IMR-90 (cell line): ENCODE measurements around the gene LENEP. TPM values are rescaled to one million over a fixed set of nuclear protein-coding genes. Genes with fewer than 3 reads are reported as not detected.

Experiments used
- ATAC-seq: fragments of 200-7000 bp; cut with Tn5 transposase; 2 replicates; pipeline ENCODE4 v1.9.1; 2020; ENCODE audit warnings: low read depth, mild to moderate bottlenecking, moderate library complexity
- BruUV-seq: library from RNA; stranded (reverse); fragments of 400-500 nt; replicated peaks from 2 replicates; lab custom pipeline; 2021; lab: Mats Ljungman, UMichigan
- CTCF ChIA-PET: fragments of 300-600 bp; formaldehyde crosslinking; extraction: SDS; loops from one replicate; lab custom pipeline; 2021; ENCODE audit warnings: antibody characterized with exemption; lab: Yijun Ruan, JAX
- POLR2A ChIA-PET: fragments of 300-600 bp; sonication (Branson Sonifier 250); formaldehyde crosslinking; loops from one replicate; lab custom pipeline; 2022; ENCODE audit warnings: antibody characterized with exemption; ENCODE audit not compliant: unreplicated experiment; lab: Charles Lee
- DNase-seq: peaks from one replicate; pipeline ENCODE4 v3.0.0; 2013
- H2AFZ ChIP-seq: replicated peaks from 2 replicates; pipeline ENCODE3; 2013; ENCODE audit warnings: low read length, mild to moderate bottlenecking; ENCODE audit not compliant: poor library complexity
- H2AK5ac ChIP-seq: 2 replicates; pipeline ENCODE4 v1.6.1; 2013; ENCODE audit warnings: low read depth, low read length, inconsistent platforms
- H2AK9ac ChIP-seq: replicated peaks from 2 replicates; pipeline ENCODE3; 2013; ENCODE audit warnings: mild to moderate bottlenecking, low read depth, low read length, moderate library complexity; ENCODE audit not compliant: poor library complexity
- H2BK120ac ChIP-seq: 2 replicates; pipeline ENCODE4 v1.6.1; 2013; ENCODE audit warnings: low read depth, low read length, inconsistent platforms
- H2BK15ac ChIP-seq: 3 replicates; pipeline ENCODE4 v1.6.1; 2013; ENCODE audit warnings: low read depth, low read length, inconsistent platforms
- H2BK20ac ChIP-seq: 2 replicates; pipeline ENCODE4 v1.6.1; 2013; ENCODE audit warnings: low read depth, mild to moderate bottlenecking, inconsistent platforms, low read length, moderate library complexity
- H2BK5ac ChIP-seq: 2 replicates; pipeline ENCODE4 v1.6.1; 2013; ENCODE audit warnings: mild to moderate bottlenecking, low read depth, low read length, inconsistent platforms; ENCODE audit not compliant: poor library complexity, severe bottlenecking
- H3K14ac ChIP-seq: replicated peaks from 2 replicates; pipeline ENCODE4 v1.6.1; 2013; ENCODE audit warnings: low read depth, low read length, inconsistent platforms
- H3K18ac ChIP-seq: 2 replicates; pipeline ENCODE4 v1.6.1; 2013; ENCODE audit warnings: low read depth, low read length, control low read depth
- H3K23ac ChIP-seq: 2 replicates; pipeline ENCODE4 v1.6.1; 2013; ENCODE audit warnings: low read depth, low read length, inconsistent platforms
- H3K27ac ChIP-seq: 2 replicates; pipeline ENCODE4 v1.5.1; 2013; ENCODE audit warnings: mild to moderate bottlenecking, control low read depth, low read length; ENCODE audit not compliant: insufficient read depth
- H3K27me3 ChIP-seq: 2 replicates; pipeline ENCODE4 v1.6.1; 2013; ENCODE audit warnings: low read length; ENCODE audit not compliant: control insufficient read depth, insufficient read depth
- H3K36me3 ChIP-seq: 2 replicates; pipeline ENCODE4 v1.6.1; 2013; ENCODE audit warnings: low read length, mixed read lengths; ENCODE audit not compliant: control insufficient read depth, insufficient read depth
- H3K4ac ChIP-seq: 2 replicates; pipeline ENCODE4 v1.6.1; 2013; ENCODE audit warnings: low read depth, low read length, inconsistent platforms
- H3K4me1 ChIP-seq: 2 replicates; pipeline ENCODE4 v1.6.1; 2013; ENCODE audit warnings: low read length, mixed read lengths; ENCODE audit not compliant: control insufficient read depth, insufficient read depth
- H3K4me2 ChIP-seq: 2 replicates; pipeline ENCODE4 v1.6.1; 2013; ENCODE audit warnings: low read depth, mild to moderate bottlenecking, control low read depth, low read length, moderate library complexity
- H3K4me3 ChIP-seq: 2 replicates; pipeline ENCODE4 v1.5.1; 2013; ENCODE audit warnings: low read depth, mild to moderate bottlenecking, control low read depth, low read length, moderate library complexity; ENCODE audit not compliant: insufficient read depth
- H3K56ac ChIP-seq: 2 replicates; pipeline ENCODE4 v1.6.1; 2013; ENCODE audit warnings: low read length, inconsistent platforms; ENCODE audit not compliant: insufficient read depth; ENCODE audit errors: extremely low read depth
- H3K79me1 ChIP-seq, 2 experiments: 2 replicates each; pipeline ENCODE4 v1.6.1; 2013; ENCODE audit warnings: low read length in 2 of 2, inconsistent platforms in 1 of 2, low read depth in 1 of 2
- H3K9ac ChIP-seq: 2 replicates; pipeline ENCODE4 v1.6.1; 2013; ENCODE audit warnings: low read depth, low read length, control low read depth
- H3K9me1 ChIP-seq: 2 replicates; pipeline ENCODE4 v1.6.1; 2013; ENCODE audit warnings: low read length, inconsistent platforms; ENCODE audit not compliant: insufficient read depth
- H3K9me3 ChIP-seq: 2 replicates; pipeline ENCODE4 v1.6.1; 2013; ENCODE audit warnings: low read length; ENCODE audit not compliant: control insufficient read depth, insufficient read depth
- H4K20me1 ChIP-seq: 2 replicates; pipeline ENCODE4 v1.6.1; 2013; ENCODE audit warnings: low read length, inconsistent platforms; ENCODE audit not compliant: insufficient read depth
- H4K5ac ChIP-seq: 2 replicates; pipeline ENCODE4 v1.6.1; 2013; ENCODE audit warnings: mild to moderate bottlenecking, low read depth, low read length, control low read depth
- H4K8ac ChIP-seq, 2 experiments: 2 replicates each; pipeline ENCODE4 v1.6.1; 2013; ENCODE audit warnings: low read depth in 2 of 2, low read length in 2 of 2, control low read depth in 1 of 2, inconsistent platforms in 1 of 2
- H4K91ac ChIP-seq: 2 replicates; pipeline ENCODE4 v1.6.1; 2013; ENCODE audit warnings: low read depth, low read length, inconsistent platforms; ENCODE audit not compliant: insufficient read depth
- BHLHE40 ChIP-seq: fragments of 150-350 bp; IDR thresholded peaks from 2 replicates; pipeline ENCODE4 v1.6.1; 2016; ENCODE audit warnings: mild to moderate bottlenecking, low read depth, low read length
- CEBPB ChIP-seq: IDR thresholded peaks from 2 replicates; pipeline ENCODE4 v1.6.1; 2012; ENCODE audit warnings: low read depth, low read length, improper control_type of control experiment
- FOS ChIP-seq: fragments of 150-350 bp; IDR thresholded peaks from 2 replicates; pipeline ENCODE4 v1.6.1; 2016; ENCODE audit warnings: low read depth, low read length
- MAZ ChIP-seq: IDR thresholded peaks from 2 replicates; pipeline ENCODE4 v1.6.1; 2012; ENCODE audit warnings: low read depth, mild to moderate bottlenecking, low read length, improper control_type of control experiment, moderate library complexity, borderline replicate concordance
- MXI1 ChIP-seq: IDR thresholded peaks from 2 replicates; pipeline ENCODE4 v1.6.1; 2012; ENCODE audit warnings: low read depth, mild to moderate bottlenecking, low read length, moderate library complexity, borderline replicate concordance
- RAD21 ChIP-seq: IDR thresholded peaks from 2 replicates; pipeline ENCODE4 v1.6.1; 2012; ENCODE audit warnings: low read length, improper control_type of control experiment
- RCOR1 ChIP-seq: IDR thresholded peaks from 2 replicates; pipeline ENCODE4 v1.6.1; 2012; ENCODE audit warnings: mild to moderate bottlenecking, low read length, improper control_type of control experiment; ENCODE audit not compliant: insufficient replicate concordance
- RFX5 ChIP-seq: IDR thresholded peaks from 2 replicates; pipeline ENCODE4 v1.8.0; 2012; ENCODE audit warnings: low read depth, mild to moderate bottlenecking, low read length, moderate library complexity
- USF2 ChIP-seq: fragments of 150-350 bp; IDR thresholded peaks from 2 replicates; pipeline ENCODE4 v1.6.1; 2017; ENCODE audit warnings: mild to moderate bottlenecking, antibody characterized with exemption, low read length, low read depth
- WGBS, 2 experiments: methylation state at CpG; one replicate each; pipeline versions ENCODE4 v1.1.5 to v1.1.7; 2013; ENCODE audit warnings: missing lambda C conversion rate in 2 of 2; ENCODE audit not compliant: insufficient read length in 1 of 2; ENCODE audit errors: extremely low coverage in 2 of 2; 5-methylcytosine and 5-hydroxymethylcytosine counted together
- dilution Hi-C: fragments of 300-500 bp; cut with HindIII; formaldehyde crosslinking; loops from one replicate; pipeline ENCODE4 v1.14.3; 2018; ENCODE audit warnings: low sequenced_read_pairs; ENCODE audit not compliant: unreplicated experiment
- in situ Hi-C: fragments of 300-500 bp; cut with MboI; formaldehyde crosslinking; loops from 3 replicates; pipeline ENCODE4 v1.14.3; 2019; ENCODE audit warnings: low sequenced_read_pairs, inconsistent platforms, mixed read lengths
- intact Hi-C: fragments of 100-400 bp; cut with micrococcal nuclease; formaldehyde crosslinking; loops from 2 replicates; pipeline ENCODE4 v1.10.0; 2022
- polyA plus RNA-seq, 3 experiments: library from polyadenylated mRNA; depleted of rRNA; stranded (reverse); fragments of >200 nt; gene quantifications; 2 replicates each; pipeline ENCODE4 v1.2.3, GENCODE V29; 2012; ENCODE audit warnings: low replicate concordance in 1 of 3
- total RNA-seq: library from RNA; depleted of rRNA; stranded (reverse); fragments of >200 nt; gene quantifications from 2 replicates; pipeline ENCODE4 v1.2.3, GENCODE V29; 2012
- TF ChIP-seq, protein P1 (sequence below): conservative IDR thresholded peaks from 2 replicates; pipeline ENCODE4 v1.5.1; 2012; ENCODE audit warnings: mild to moderate bottlenecking, low read depth, low read length, improper control_type of control experiment
- TF ChIP-seq, protein P2 (sequence below): fragments of 150-350 bp; IDR thresholded peaks from 2 replicates; pipeline ENCODE4 v1.6.1; 2016; ENCODE audit warnings: low read depth, mild to moderate bottlenecking, low read length, moderate library complexity, borderline replicate concordance

LENEP gene
- total and polyA plus RNA-seq, 2 of the 4 experiments (the other 2 are of a cell fraction) = not detected

DNA sequence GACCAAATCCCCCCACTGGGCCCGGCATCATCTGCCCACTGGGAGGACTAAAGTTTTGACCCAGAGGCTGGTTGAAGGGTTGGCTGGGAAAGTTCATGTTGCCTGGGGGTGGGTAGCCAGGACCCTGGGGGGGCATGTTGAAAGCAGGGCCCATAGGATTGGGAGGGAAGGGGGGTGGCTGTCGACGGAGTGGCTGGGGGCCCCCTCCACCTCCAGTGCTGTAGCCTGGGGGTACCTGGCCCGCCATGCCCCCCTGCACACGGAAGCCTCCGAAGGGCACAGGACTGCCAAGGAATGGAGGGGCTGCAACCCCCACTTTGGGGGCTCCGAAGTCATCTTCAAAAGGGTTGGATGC, 34.0 kb upstream of the LENEP start:
- Histone ChIP-seq H3K27ac (no peak overlapping the region), H4K20me1 (peaks cover 12% of the 10 kb centered on the region), H2AFZ (no peak overlapping the region), H3K27me3 (no peaks in the 10 kb centered on the region), H3K9me1 (peaks cover 5% of the 10 kb centered on the region), H3K79me1 (peaks cover 21 to 62% of the 10 kb centered on the region in 2 experiments; a peak in 3 of 4 replicates), H4K8ac (no peak overlapping the region), H2BK5ac (no peak overlapping the region), H3K9me3 (no peaks in the 10 kb centered on the region), H3K36me3 (peaks cover 31% of the 10 kb centered on the region), H3K23ac (no peak overlapping the region), H2BK120ac (no peak overlapping the region), H3K56ac (no peak overlapping the region), H3K14ac (no peak overlapping the region), H3K4me3 (no peak overlapping the region), H4K91ac (no peak overlapping the region), H3K4me1 (peaks cover 18% of the 10 kb centered on the region), H4K5ac (no peak overlapping the region), H2AK9ac (no peak overlapping the region), H2BK15ac (no peak overlapping the region), H2BK20ac (no peak overlapping the region), H3K18ac (no peak overlapping the region), H3K4me2 (no peak overlapping the region), H3K9ac (no peak overlapping the region), H2AK5ac (no peak overlapping the region), H3K4ac (no peak overlapping the region)
- ATAC-seq (no peak), DNase-seq (no peak)
- intact Hi-C loops (loop anchor here (5.0 kb wide), 1 partner anchor 103 kb away; the partner anchor contains the start of gene EFNA4), dilution Hi-C loops (no loop called here), in situ Hi-C loops (loop anchor here (10.0 kb wide), 1 partner anchor 95 kb away; the partner anchor contains the start of gene ADAM15)
- CTCF ChIA-PET = no interaction called here
- no TSS peak for BruUV-seq
- POLR2A ChIA-PET = interaction anchor here (2.5 kb wide), 1 partner anchor 11 kb away, joined by 17 read pairs; the partner anchor contains the start of gene SHC1
- no CpG with 5 or more reads among the region's 7 CpGs for WGBS, 2 experiments
- TF ChIP-seq, protein P1, sequence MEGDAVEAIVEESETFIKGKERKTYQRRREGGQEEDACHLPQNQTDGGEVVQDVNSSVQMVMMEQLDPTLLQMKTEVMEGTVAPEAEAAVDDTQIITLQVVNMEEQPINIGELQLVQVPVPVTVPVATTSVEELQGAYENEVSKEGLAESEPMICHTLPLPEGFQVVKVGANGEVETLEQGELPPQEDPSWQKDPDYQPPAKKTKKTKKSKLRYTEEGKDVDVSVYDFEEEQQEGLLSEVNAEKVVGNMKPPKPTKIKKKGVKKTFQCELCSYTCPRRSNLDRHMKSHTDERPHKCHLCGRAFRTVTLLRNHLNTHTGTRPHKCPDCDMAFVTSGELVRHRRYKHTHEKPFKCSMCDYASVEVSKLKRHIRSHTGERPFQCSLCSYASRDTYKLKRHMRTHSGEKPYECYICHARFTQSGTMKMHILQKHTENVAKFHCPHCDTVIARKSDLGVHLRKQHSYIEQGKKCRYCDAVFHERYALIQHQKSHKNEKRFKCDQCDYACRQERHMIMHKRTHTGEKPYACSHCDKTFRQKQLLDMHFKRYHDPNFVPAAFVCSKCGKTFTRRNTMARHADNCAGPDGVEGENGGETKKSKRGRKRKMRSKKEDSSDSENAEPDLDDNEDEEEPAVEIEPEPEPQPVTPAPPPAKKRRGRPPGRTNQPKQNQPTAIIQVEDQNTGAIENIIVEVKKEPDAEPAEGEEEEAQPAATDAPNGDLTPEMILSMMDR = no peak
- TF ChIP-seq RFX5 = no peak
- no peak for TF ChIP-seq CEBPB
- no peak for TF ChIP-seq FOS
- TF ChIP-seq MAZ = no peak
- no peak for TF ChIP-seq MXI1
- no peak for TF ChIP-seq RAD21
- no peak for TF ChIP-seq BHLHE40
- TF ChIP-seq RCOR1 = no peak
- TF ChIP-seq USF2 = no peak
- TF ChIP-seq, protein P2, sequence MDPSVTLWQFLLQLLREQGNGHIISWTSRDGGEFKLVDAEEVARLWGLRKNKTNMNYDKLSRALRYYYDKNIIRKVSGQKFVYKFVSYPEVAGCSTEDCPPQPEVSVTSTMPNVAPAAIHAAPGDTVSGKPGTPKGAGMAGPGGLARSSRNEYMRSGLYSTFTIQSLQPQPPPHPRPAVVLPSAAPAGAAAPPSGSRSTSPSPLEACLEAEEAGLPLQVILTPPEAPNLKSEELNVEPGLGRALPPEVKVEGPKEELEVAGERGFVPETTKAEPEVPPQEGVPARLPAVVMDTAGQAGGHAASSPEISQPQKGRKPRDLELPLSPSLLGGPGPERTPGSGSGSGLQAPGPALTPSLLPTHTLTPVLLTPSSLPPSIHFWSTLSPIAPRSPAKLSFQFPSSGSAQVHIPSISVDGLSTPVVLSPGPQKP = no peak
